ENCODE measurements around the gene RARA. TPM values are rescaled to one million over a fixed set of nuclear protein-coding genes. Genes with fewer than 3 reads are reported as not detected.

Gene RARA
- total RNA-seq, 4 donors from 2014 or later = 26.2 to 53.5 (median 52.2) TPM

- DNase-seq (ENCODE audit: extremely low spot score) = no peak
- no peak overlapping the region for H3K4me3 ChIP-seq
- H3K4me1 ChIP-seq = peaks cover 10 to 17% (median 16%) of the 10 kb centered on the region in 4 donors
- H3K27ac ChIP-seq (replicated peaks in 1 of 4) = no peak overlapping the region
- TF ChIP-seq POLR2AphosphoS5 (IDR thresholded peaks at IDR 0.05) (no peak), CTCF (IDR thresholded peaks at IDR 0.05) (no peak), POLR2A (IDR thresholded peaks at IDR 0.05; ENCODE audit: low read depth) (no peak), EP300 (IDR thresholded peaks at IDR 0.05) (no peak)
- 75% methylated on average over 2 of the region's 2 CpGs for WGBS
- no peaks in the 10 kb centered on the region for H3K27me3 ChIP-seq
- peaks cover 37 to 59% (median 51%) of the 10 kb centered on the region in 4 donors for H3K36me3 ChIP-seq
- intact Hi-C loops (cut with DNase I) = no loop called here
- H3K9me3 ChIP-seq = no peaks in the 10 kb centered on the region
Measured at GRCh38 chr17:40281663-40282062, 27.3 kb upstream of the RARA start.

- intact Hi-C loops (cut with DNase I) = no loop called here
- no peaks in the 10 kb centered on the region for H3K9me3 ChIP-seq
- peak overlapping the region; percentile 29 to 58 (median 48) for H3K27ac ChIP-seq (replicated peaks in 1 of 4)
- whole genome bisulfite sequencing = 47% methylated on average over 2 of the region's 2 CpGs
- H3K4me3 ChIP-seq = no peak overlapping the region
- peaks cover 19 to 34% (median 30%) of the 10 kb centered on the region in 4 donors for H3K4me1 ChIP-seq
- H3K27me3 ChIP-seq = no peaks in the 10 kb centered on the region
- DNase-seq (ENCODE audit: extremely low spot score) = no peak
- no peak for TF ChIP-seq CTCF (IDR thresholded peaks at IDR 0.05)
- TF ChIP-seq POLR2AphosphoS5 (IDR thresholded peaks at IDR 0.05) = no peak
- TF ChIP-seq POLR2A (IDR thresholded peaks at IDR 0.05; ENCODE audit: low read depth) = no peak
- TF ChIP-seq EP300 (IDR thresholded peaks at IDR 0.05) = no peak
- H3K36me3 ChIP-seq = peaks cover 19 to 39% (median 31%) of the 10 kb centered on the region in 4 donors
Measured at GRCh38 chr17:40283662-40284061, 25.3 kb upstream of the RARA start.

GRCh38 chr17:40284085-40284713, 24.8 kb upstream of the RARA start:
- intact Hi-C loops (cut with DNase I) = no loop called here
- Histone ChIP-seq H3K4me3 (no peak overlapping the region), H3K36me3 (peaks cover 13 to 34% (median 26%) of the 10 kb centered on the region in 4 donors), H3K4me1 (peaks cover 21 to 37% (median 31%) of the 10 kb centered on the region in 4 donors), H3K27me3 (no peaks in the 10 kb centered on the region), H3K9me3 (no peaks in the 10 kb centered on the region), H3K27ac (replicated peaks in 1 of 4) (peak overlapping the region; percentile 29 to 58 (median 48))
- DNase-seq (ENCODE audit: extremely low spot score) = no peak
- 53% methylated on average over 2 of the region's 2 CpGs for WGBS
- TF ChIP-seq POLR2A (IDR thresholded peaks at IDR 0.05; ENCODE audit: low read depth) (no peak), CTCF (IDR thresholded peaks at IDR 0.05) (peak in 1 of 3 experiments; percentile 41)

- no peak for DNase-seq (ENCODE audit: extremely low spot score)
- H3K4me1 ChIP-seq = peaks cover 28 to 48% (median 43%) of the 10 kb centered on the region in 4 donors
- H3K4me3 ChIP-seq = no peak overlapping the region
- no peaks in the 10 kb centered on the region for H3K9me3 ChIP-seq
- peaks cover 0 to 11% (median 4%) of the 10 kb centered on the region in 4 donors for H3K36me3 ChIP-seq
- 93% methylated on average over 2 of the region's 2 CpGs for WGBS
- TF ChIP-seq CTCF (IDR thresholded peaks at IDR 0.05) (no peak), POLR2A (IDR thresholded peaks at IDR 0.05; ENCODE audit: low read depth) (no peak), POLR2AphosphoS5 (IDR thresholded peaks at IDR 0.05) (no peak), EP300 (IDR thresholded peaks at IDR 0.05) (no peak)
- H3K27ac ChIP-seq (replicated peaks in 1 of 4) = no peak overlapping the region
- no peaks in the 10 kb centered on the region for H3K27me3 ChIP-seq
- intact Hi-C loops (cut with DNase I) = no loop called here
Measured at GRCh38 chr17:40286473-40286872, 22.5 kb upstream of the RARA start.

GRCh38 chr17:40287159-40287493, 21.9 kb upstream of the RARA start:
- TF ChIP-seq CTCF (IDR thresholded peaks at IDR 0.05) (no peak), EP300 (IDR thresholded peaks at IDR 0.05) (no peak), POLR2A (IDR thresholded peaks at IDR 0.05; ENCODE audit: low read depth) (no peak), POLR2AphosphoS5 (IDR thresholded peaks at IDR 0.05) (no peak)
- H3K27ac ChIP-seq (replicated peaks in 1 of 4) = peak overlapping the region in 1 of 4 donors; percentile 57
- intact Hi-C loops (cut with DNase I) = no loop called here
- no peak for DNase-seq (ENCODE audit: extremely low spot score)
- no peaks in the 10 kb centered on the region for H3K27me3 ChIP-seq
- H3K9me3 ChIP-seq = no peaks in the 10 kb centered on the region
- H3K4me1 ChIP-seq = peaks cover 28 to 48% (median 43%) of the 10 kb centered on the region in 4 donors
- H3K36me3 ChIP-seq = peaks cover 0 to 6% (median 0%) of the 10 kb centered on the region in 4 donors
- 47% methylated on average over 4 of the region's 4 CpGs for WGBS
- H3K4me3 ChIP-seq = peak overlapping the region; percentile 40 to 55 (median 53)
